Measurements from ENCODE around the gene ADH4. TPM values are rescaled to one million over a fixed set of nuclear protein-coding genes. Genes with fewer than 3 reads are reported as not detected.

The ADH4 gene
- polyA plus RNA-seq, 1 of the 3 experiments (the other 2 are of a cell fraction): not detected

DNA sequence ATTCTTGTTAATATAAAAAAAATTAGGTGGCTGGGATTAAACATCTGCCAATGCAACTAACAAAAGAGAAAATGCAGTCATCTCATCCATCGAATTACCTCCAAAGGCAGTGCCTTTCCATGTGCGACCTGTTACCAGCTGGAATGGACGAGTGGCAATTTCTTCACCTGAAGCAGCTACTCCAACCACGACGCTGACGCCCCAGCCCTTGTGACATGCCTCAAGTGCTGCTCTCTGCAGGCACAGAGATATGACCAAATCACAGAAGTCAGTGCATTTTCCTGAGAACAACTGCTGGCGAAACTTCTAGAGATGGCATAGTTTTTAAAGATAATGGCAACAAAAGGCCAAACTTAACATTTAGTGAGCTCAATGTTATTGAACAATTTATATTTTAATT is 69.3 kb downstream of the ADH4 start:
- Histone ChIP-seq H3K4me1 (ENCODE audit: control insufficient read depth in 1 of 2, insufficient read depth in 2 of 2, low read depth in 1 of 2, low read length in 1 of 2) (no peaks in the 10 kb centered on the region), H3K36me3 (replicated peaks in 1 of 2; ENCODE audit: control insufficient read depth in 1 of 2, insufficient read depth in 2 of 2, low read length in 1 of 2) (peaks cover 86 to 91% of the 10 kb centered on the region in 2 experiments), H3K9me3 (no peaks in the 10 kb centered on the region), H3K4me2 (no peak overlapping the region), H3K4me3 (ENCODE audit: low read depth in 2 of 2, low read length in 1 of 2) (no peak overlapping the region), H3K79me2 (ENCODE audit: insufficient read depth) (peaks cover 29% of the 10 kb centered on the region; the same call in 1 of the 2 replicates), H3F3A (replicated peaks; ENCODE audit: insufficient read depth) (peaks cover 15% of the 10 kb centered on the region), H2AFZ (ENCODE audit: low read depth) (no peak overlapping the region), H3K9me2 (no peaks in the 10 kb centered on the region), H3K27me3 (ENCODE audit: insufficient read depth) (no peaks in the 10 kb centered on the region), H3K27ac (ENCODE audit: low read depth in 2 of 2, low read length in 1 of 2) (no peak overlapping the region), H4K20me1 (ENCODE audit: insufficient read depth) (no peaks in the 10 kb centered on the region), H3K9ac (no peak overlapping the region)
- POLR2A ChIA-PET: no interaction called here
- DNase-seq: no peak
- TF ChIP-seq, protein P1, sequence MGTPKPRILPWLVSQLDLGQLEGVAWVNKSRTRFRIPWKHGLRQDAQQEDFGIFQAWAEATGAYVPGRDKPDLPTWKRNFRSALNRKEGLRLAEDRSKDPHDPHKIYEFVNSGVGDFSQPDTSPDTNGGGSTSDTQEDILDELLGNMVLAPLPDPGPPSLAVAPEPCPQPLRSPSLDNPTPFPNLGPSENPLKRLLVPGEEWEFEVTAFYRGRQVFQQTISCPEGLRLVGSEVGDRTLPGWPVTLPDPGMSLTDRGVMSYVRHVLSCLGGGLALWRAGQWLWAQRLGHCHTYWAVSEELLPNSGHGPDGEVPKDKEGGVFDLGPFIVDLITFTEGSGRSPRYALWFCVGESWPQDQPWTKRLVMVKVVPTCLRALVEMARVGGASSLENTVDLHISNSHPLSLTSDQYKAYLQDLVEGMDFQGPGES (IDR thresholded peaks at IDR 0.05; ENCODE audit: low read depth, low read length): no peak
- TF ChIP-seq RAD21 (IDR thresholded peaks at IDR 0.05; ENCODE audit: low read length) (no peak), RXRA (IDR thresholded peaks at IDR 0.05; ENCODE audit: borderline replicate concordance, low read depth) (no peak), GATA2 (CRISPR knock-in tag; IDR thresholded peaks at IDR 0.05) (no peak), CHD2 (IDR thresholded peaks at IDR 0.05; ENCODE audit: low read length, partially characterized antibody) (no peak), RFX5 (IDR thresholded peaks at IDR 0.05; ENCODE audit: low read length) (no peak), EZH2phosphoT487 (IDR thresholded peaks at IDR 0.05; ENCODE audit: borderline replicate concordance, low read depth) (no peak), SMC3 (IDR thresholded peaks at IDR 0.05; ENCODE audit: low read depth, low read length) (no peak), TAF1 (IDR thresholded peaks at IDR 0.05; ENCODE audit: borderline replicate concordance, low read depth, low read length) (no peak)
- TF ChIP-seq, protein P2, sequence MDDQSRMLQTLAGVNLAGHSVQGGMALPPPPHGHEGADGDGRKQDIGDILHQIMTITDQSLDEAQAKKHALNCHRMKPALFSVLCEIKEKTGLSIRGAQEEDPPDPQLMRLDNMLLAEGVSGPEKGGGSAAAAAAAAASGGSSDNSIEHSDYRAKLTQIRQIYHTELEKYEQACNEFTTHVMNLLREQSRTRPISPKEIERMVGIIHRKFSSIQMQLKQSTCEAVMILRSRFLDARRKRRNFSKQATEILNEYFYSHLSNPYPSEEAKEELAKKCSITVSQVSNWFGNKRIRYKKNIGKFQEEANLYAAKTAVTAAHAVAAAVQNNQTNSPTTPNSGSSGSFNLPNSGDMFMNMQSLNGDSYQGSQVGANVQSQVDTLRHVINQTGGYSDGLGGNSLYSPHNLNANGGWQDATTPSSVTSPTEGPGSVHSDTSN (IDR thresholded peaks at IDR 0.05): no peak
- TF ChIP-seq, protein P3, sequence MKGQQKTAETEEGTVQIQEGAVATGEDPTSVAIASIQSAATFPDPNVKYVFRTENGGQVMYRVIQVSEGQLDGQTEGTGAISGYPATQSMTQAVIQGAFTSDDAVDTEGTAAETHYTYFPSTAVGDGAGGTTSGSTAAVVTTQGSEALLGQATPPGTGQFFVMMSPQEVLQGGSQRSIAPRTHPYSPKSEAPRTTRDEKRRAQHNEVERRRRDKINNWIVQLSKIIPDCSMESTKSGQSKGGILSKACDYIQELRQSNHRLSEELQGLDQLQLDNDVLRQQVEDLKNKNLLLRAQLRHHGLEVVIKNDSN (IDR thresholded peaks at IDR 0.05; ENCODE audit: borderline replicate concordance, low read depth): no peak
- TF ChIP-seq, protein P4, sequence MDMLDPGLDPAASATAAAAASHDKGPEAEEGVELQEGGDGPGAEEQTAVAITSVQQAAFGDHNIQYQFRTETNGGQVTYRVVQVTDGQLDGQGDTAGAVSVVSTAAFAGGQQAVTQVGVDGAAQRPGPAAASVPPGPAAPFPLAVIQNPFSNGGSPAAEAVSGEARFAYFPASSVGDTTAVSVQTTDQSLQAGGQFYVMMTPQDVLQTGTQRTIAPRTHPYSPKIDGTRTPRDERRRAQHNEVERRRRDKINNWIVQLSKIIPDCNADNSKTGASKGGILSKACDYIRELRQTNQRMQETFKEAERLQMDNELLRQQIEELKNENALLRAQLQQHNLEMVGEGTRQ (IDR thresholded peaks at IDR 0.05; ENCODE audit: borderline replicate concordance, low read depth, low read length): no peak
- TF ChIP-seq, protein P5, sequence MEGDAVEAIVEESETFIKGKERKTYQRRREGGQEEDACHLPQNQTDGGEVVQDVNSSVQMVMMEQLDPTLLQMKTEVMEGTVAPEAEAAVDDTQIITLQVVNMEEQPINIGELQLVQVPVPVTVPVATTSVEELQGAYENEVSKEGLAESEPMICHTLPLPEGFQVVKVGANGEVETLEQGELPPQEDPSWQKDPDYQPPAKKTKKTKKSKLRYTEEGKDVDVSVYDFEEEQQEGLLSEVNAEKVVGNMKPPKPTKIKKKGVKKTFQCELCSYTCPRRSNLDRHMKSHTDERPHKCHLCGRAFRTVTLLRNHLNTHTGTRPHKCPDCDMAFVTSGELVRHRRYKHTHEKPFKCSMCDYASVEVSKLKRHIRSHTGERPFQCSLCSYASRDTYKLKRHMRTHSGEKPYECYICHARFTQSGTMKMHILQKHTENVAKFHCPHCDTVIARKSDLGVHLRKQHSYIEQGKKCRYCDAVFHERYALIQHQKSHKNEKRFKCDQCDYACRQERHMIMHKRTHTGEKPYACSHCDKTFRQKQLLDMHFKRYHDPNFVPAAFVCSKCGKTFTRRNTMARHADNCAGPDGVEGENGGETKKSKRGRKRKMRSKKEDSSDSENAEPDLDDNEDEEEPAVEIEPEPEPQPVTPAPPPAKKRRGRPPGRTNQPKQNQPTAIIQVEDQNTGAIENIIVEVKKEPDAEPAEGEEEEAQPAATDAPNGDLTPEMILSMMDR (IDR thresholded peaks at IDR 0.05): no peak
- WGBS (ENCODE audit: low lambda C conversion rate): 96% methylated on average over 7 of the region's 7 CpGs
- CTCF ChIA-PET: no interaction called here

Other genes with a start within 250 kb of the ADH4 start
- gene EIF4E, start 215.2 kb downstream of the ADH4 start, polyA plus RNA-seq (2012; rRNA removed): 59.8 and 67.6 TPM in 2 replicates
- gene METAP1, start 148.6 kb downstream of the ADH4 start, polyA plus RNA-seq (2012; rRNA removed): 41.0 and 51.2 TPM in 2 replicates
- gene ADH5, start 55.5 kb downstream of the ADH4 start, polyA plus RNA-seq (2012; rRNA removed): 111 and 159 TPM in 2 replicates
- not detected in 2 replicates for gene ADH6, start 74.9 kb upstream of the ADH4 start, polyA plus RNA-seq (2012; rRNA removed)
- gene ADH1A, start 146.7 kb upstream of the ADH4 start, polyA plus RNA-seq (2012; rRNA removed): not detected in 2 replicates
- not detected in 2 replicates for gene ADH1B, start 177.1 kb upstream of the ADH4 start, polyA plus RNA-seq (2012; rRNA removed)
- not detected in 2 replicates for gene ADH1C, start 208.4 kb upstream of the ADH4 start, polyA plus RNA-seq (2012; rRNA removed)